Measurements from ENCODE around the gene ESPN. TPM values are rescaled to one million over a fixed set of nuclear protein-coding genes. Genes with fewer than 3 reads are reported as not detected.
A peak's percentile ranks its signal among the peaks of the same experiment; 100 is the strongest.

ESPN gene
- total RNA-seq, 1 donor from 2014 or later = 3.8 TPM

DNA sequence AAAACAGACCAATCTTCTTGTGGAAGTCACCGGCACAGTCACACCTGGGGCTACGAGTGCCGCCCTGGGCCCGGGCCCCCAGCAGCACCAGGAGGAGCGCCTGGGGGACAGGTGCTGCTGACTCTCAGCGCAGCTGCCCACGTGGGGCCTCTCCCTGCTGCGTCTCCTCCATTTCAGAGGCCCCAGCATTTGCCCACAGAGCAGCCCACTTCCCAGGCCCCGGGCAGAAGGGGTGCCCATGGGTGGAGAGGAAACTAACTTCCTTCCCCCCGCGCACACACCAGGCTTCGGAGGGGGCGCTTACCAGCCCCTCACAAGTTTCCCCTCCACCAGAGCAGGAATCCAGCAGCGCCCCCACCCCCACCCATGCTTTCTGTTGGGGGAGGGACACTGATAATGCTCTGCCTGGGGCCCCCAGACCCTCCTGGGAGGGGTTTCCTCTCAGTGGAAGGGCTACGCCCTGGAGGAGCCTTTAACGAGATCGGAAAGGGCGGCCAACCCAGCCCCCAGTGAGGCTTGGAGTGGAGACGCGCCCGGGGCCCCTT, 41.0 kb downstream of the ESPN start:
- DNase-seq = no peak

GRCh38 chr1:6466023-6466422, 41.4 kb downstream of the ESPN start, which contains the start of gene TNFRSF25:
Gene TNFRSF25 (minus strand): TSS chr1:6466173. CDS start chr1:6466107, 66 bp downstream.
- no peak for DNase-seq

DNA sequence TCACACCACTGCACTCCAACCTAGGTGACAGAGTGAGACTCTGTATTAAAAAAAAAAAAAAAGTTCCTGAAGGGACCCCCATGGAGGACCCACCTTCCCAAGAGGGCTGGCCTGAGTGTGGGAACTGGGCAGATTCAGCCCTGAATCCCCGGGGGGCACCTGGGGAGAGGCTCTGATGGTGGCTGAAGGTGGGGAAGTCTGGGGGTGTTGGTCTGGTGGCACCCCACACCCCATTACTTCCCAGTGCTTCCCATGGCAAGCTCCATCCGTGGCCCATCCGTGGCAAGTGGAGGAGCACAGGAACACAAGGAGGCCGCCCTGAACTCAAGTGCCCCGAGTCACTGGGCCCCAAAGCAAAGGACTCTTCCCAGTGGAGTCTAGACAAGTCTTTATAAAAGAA, 42.2 kb downstream of the ESPN start:
- DNase-seq = no peak

DNA sequence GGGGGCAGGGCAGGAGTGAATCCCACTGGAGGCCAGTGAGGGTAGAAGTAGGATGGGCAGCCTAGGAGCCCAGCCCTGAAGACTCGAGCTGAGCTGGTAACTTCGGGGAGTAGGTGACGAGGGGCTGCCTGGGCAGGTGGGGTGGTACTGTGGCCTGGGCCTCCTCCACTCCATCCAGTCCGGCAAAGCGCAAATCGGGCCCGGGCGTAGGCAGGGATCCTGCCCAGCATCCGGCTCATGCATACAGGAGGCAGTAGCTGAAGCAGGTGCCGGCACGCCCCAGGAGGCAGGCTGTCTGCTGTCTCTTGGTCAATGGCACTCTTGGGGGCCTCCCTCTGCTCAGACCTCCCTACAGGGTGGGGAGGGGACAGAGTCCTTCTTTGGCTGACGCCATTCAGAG, 42.6 kb downstream of the ESPN start:
- DNase-seq = no peak

DNA sequence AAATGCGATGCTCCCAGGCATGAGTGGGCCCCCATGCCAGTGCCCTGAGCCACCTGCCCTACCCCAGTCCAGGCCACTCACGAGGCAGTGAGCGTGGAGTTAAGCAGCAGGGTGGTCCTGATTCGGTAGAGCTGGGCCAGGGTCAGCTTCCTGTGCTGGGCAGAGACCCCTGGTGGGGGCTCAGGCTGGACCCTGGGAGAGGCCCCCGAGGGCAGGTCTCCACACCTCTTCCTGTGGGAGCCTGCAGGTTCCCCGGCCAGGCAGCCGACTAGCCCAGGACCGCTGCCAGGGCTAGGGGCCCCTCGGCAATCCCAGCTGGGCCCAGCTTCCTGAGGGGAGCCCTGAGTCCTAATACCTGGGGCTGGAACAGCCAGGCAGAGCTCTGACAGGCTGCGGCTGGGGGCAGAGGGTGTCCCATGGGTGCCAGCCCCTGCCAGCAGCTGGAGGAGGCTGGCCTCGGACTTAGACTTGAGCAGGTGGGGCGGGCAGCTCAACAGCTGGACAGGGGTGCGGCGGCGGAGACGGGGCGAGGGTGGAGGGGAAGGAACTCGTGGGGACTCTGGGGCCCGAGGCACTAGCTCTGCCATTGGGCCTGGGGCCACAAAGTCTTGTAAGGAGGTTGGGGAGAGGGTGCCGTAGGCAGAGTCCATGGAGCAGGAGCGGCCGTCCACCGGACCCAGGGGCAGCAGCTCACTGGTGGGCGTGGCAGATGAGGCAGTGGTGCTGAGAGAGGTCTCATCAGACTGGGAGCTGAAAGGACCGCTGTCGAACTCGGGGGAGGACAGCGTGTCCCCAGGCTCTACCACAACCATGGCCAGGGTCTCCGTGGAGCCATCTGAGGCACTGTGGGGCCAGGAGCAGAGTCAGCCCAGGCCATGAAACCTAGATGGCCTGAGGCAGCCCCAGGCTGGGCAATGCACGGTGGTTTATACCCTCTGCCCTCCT, 43.4 kb downstream of the ESPN start:
- DNase-seq = no peak

DNA sequence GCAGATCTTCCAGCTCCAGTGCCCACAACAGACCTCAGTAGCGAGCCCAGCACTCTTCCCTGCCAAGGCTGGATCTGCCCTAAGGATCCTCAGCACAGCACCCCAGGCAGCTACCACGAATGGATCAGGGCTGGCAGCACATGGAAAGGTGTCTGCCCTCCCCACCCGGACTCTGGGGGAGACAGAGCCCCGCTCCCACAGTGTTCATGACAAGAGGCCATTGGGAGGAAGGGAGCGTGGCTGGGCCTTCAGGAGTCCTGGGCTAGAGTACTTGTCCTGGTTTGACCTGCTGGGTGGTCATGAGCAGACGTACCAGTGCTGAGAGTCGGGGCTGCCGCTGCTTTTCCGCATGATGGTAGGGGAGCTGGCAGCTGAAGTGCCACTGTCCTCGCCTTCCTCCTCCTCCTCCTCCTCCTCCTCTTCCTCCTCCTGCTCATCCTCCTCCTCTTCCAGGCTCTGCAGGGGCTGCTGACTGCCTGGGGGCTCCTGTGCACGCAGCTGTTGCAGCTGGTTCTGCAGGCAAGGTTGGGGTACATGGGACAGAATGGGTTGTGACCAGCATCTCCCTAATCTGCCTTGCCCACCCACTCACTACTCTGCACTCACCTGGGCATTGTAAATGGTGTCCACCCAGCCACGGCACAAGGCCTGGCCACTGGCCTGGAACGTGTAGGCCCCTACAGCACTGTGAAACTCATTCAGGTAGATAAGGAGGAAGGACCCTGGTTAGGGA, 44.3 kb downstream of the ESPN start:
- DNase-seq = no peak

GRCh38 chr1:6470132-6471085, 45.8 kb downstream of the ESPN start:
- DNase-seq = no peak

- DNase-seq = no peak
These were observed 46.8 kb downstream of the ESPN start for GRCh38 chr1:6471086-6471969.

- no peak for DNase-seq
These were observed 47.4 kb downstream of the ESPN start for GRCh38 chr1:6471970-6472368.

DNA sequence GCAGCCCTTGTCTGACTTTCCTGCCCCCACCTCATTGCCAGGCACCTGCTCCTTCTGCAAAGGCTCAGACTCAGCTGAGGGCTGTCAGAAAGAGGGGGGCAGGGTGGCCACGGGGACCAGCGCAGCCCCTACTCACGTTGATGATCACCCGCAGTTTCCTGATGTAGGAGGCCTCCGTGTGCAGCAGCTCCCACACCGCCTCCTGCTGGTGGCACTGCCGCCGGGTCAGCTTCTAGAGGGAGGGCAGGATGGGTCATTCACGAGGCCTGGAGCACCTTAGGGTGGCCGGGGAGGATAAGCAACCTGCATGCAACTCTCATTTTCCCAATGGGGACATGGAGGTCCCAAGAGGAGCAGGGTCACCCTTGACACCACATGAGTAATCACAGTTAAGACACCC, 47.8 kb downstream of the ESPN start:
- DNase-seq = no peak

GRCh38 chr1:6473156-6473555, 48.6 kb downstream of the ESPN start:
- no peak for DNase-seq

- DNase-seq = no peak
These were observed 49.6 kb downstream of the ESPN start for GRCh38 chr1:6473974-6474814.

- DNase-seq = no peak
These were observed 50.3 kb downstream of the ESPN start for GRCh38 chr1:6474815-6475282.

- peak; percentile 48 for DNase-seq
These were observed 51.0 kb downstream of the ESPN start for GRCh38 chr1:6475381-6476133.

DNA sequence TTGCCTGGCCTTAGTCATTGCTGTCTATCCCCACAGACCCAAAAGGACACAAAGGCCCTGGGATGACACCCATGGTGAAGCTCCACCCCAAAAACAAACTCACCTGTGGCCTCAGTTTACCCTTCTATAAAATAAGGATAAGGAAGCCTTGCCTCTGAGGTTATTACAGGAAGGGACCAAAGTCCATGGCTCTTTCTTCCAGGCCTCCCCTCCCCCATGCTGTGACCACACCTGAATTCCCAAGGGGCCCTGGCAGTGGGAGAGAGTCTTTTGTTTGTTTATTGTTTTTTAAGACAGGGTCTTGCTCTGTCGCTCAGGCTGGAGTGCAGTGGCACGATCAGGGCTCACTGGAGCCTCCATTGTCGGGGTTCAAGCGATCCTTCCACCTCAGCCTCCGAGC, 51.9 kb downstream of the ESPN start:
- no peak for DNase-seq

GRCh38 chr1:6477039-6477820, 52.7 kb downstream of the ESPN start:
- DNase-seq = no peak

DNA sequence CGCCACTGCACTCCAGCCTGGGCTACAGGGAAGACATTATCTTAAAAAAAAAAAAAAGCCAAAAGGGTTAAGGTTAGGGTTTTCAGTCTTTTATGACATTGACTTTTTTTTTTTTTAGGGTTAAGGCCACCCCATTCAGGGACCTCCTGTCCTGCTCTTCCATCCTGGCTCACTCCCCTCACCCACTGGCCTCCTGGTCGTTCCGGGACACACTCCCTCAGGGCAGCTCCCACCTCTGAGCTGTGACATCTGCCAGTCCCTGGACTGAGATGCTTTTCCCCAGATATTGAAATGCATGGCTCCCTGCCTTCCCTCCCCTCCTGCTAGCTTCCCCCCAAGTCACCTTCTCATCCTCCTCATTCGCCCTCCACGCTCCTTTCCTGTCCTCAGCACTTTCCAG, 57.2 kb downstream of the ESPN start:
- no peak for DNase-seq

Data from tongue (tissue), 2 donors.